Tibial nerve (tissue), 4 donors: ENCODE data around the gene TMEM185B. TPM values are rescaled to one million over a fixed set of nuclear protein-coding genes. Genes with fewer than 3 reads are reported as not detected.
A peak's percentile ranks its signal among the peaks of the same experiment; 100 is the strongest.

ENCODE experiments used
- DNase-seq, 2 donors: peaks; one replicate each; pipeline ENCODE4 v3.0.0-alpha.2; 2019; ENCODE audit warnings: low spot score in 2 of 2
- H3K27ac ChIP-seq, 4 donors: fragments of 200-600 bp; sonication (generic) in 3 of 4; one replicate each; pipeline ENCODE4 v1.5.1; 2017 to 2019; ENCODE audit warnings: mild to moderate bottlenecking in 1 of 4
- H3K27me3 ChIP-seq, 2 donors: fragments of 200-600 bp; sonication (generic) in 1 of 2; one replicate each; pipeline versions ENCODE4 v1.5.1 to v1.6.0; 2017 to 2019
- H3K36me3 ChIP-seq, 3 donors: fragments of 200-600 bp; sonication (generic); one replicate each; pipeline ENCODE4 v1.5.1; 2018 to 2019
- H3K4me1 ChIP-seq, 4 donors: fragments of 200-600 bp; sonication (generic) in 3 of 4; one replicate each; pipeline ENCODE4 v1.5.1; 2017 to 2019
- H3K4me3 ChIP-seq, 4 donors: fragments of 200-600 bp; sonication (generic) in 3 of 4; one replicate each; pipeline ENCODE4 v1.5.1; 2017 to 2019; ENCODE audit warnings: mild to moderate bottlenecking in 1 of 4, moderate library complexity in 1 of 4
- H3K9me3 ChIP-seq, 4 donors: fragments of 200-600 bp; sonication (generic) in 3 of 4; one replicate each; pipeline ENCODE4 v1.5.1; 2017 to 2019
- CTCF ChIP-seq, 5 experiments: fragments of 200-600 bp in 3 of 5; fragments of 450-650 bp in 2 of 5; sonication (generic) in 3 of 5; IDR thresholded peaks; one replicate each; pipeline ENCODE4 v1.5.1; 2016 to 2019; ENCODE audit warnings: antibody characterized with exemption in 5 of 5, mild to moderate bottlenecking in 3 of 5, moderate library complexity in 2 of 5
- EP300 ChIP-seq, 2 donors: sonication (generic); formaldehyde crosslinking; IDR thresholded peaks; one replicate each; pipeline ENCODE4 v1.6.1; 2017; ENCODE audit warnings: antibody characterized with exemption in 2 of 2, mild to moderate bottlenecking in 1 of 2
- POLR2A ChIP-seq, 2 donors: fragments of 450-650 bp; IDR thresholded peaks; one replicate each; pipeline ENCODE4 v1.6.1; 2017; ENCODE audit warnings: antibody characterized with exemption in 2 of 2, mild to moderate bottlenecking in 2 of 2, moderate library complexity in 2 of 2
- WGBS, 2 donors: methylation state at CpG; one replicate each; pipeline ENCODE4 v1.1.5; 2018; 5-methylcytosine and 5-hydroxymethylcytosine counted together
- total RNA-seq, 4 donors: library from RNA; depleted of rRNA; stranded (reverse); fragments of >200 nt; gene quantifications; one replicate each; pipeline ENCODE4 v1.1.0, GENCODE V29; 2016

Gene TMEM185B
- total RNA-seq, 4 donors from 2014 or later, result 20.5 to 38.1 (median 35.5) TPM

- WGBS, 2 donors, result 18 to 27% methylated on average over 5 to 6 of the region's 6 CpGs
- H3K27me3 ChIP-seq, result peaks cover 0 to 14% of the 10 kb centered on the region in 2 donors
These were observed 28.7 kb upstream of the TMEM185B start for GRCh38 chr2:120251880-120252224.

GRCh38 chr2:120251078-120251477 is 27.9 kb upstream of the TMEM185B start:
- Histone ChIP-seq H3K27me3 (peaks cover 0 to 14% of the 10 kb centered on the region in 2 donors), H3K27ac (no peak overlapping the region), H3K9me3 (no peaks in the 10 kb centered on the region), H3K4me3 (no peak overlapping the region), H3K4me1 (peaks cover 0 to 29% (median 8%) of the 10 kb centered on the region in 4 donors), H3K36me3 (no peaks in the 10 kb centered on the region)
- no peak for TF ChIP-seq POLR2A (IDR thresholded peaks at IDR 0.05)
- no peak for TF ChIP-seq EP300 (IDR thresholded peaks at IDR 0.05)
- no peak for DNase-seq
- WGBS, 2 donors, result 89 to 94% methylated on average over 3 of the region's 3 CpGs

More at GRCh38 chr2:120251880-120252224, 28.7 kb upstream of the TMEM185B start:
- H3K4me1 ChIP-seq, result peaks cover 0 to 36% (median 8%) of the 10 kb centered on the region in 4 donors
- peak overlapping the region; percentile 33 to 95 (median 90) for H3K27ac ChIP-seq
- H3K36me3 ChIP-seq, result no peaks in the 10 kb centered on the region
- H3K4me3 ChIP-seq, result peak overlapping the region; percentile 62 to 96 (median 78)
- no peaks in the 10 kb centered on the region for H3K9me3 ChIP-seq
- TF ChIP-seq EP300 (IDR thresholded peaks at IDR 0.05) (no peak), CTCF (IDR thresholded peaks at IDR 0.05) (no peak), POLR2A (IDR thresholded peaks at IDR 0.05) (no peak)
- no peak for DNase-seq

- H3K4me3 ChIP-seq, result no peak overlapping the region
- no peak for DNase-seq
- H3K36me3 ChIP-seq, result no peaks in the 10 kb centered on the region
- H3K27me3 ChIP-seq, result peaks cover 0 to 14% of the 10 kb centered on the region in 2 donors
- peaks cover 0 to 31% (median 8%) of the 10 kb centered on the region in 4 donors for H3K4me1 ChIP-seq
- WGBS, 2 donors, result 80 to 91% methylated on average over 4 of the region's 4 CpGs
- no peak overlapping the region for H3K27ac ChIP-seq
- no peak for TF ChIP-seq EP300 (IDR thresholded peaks at IDR 0.05)
- no peak for TF ChIP-seq POLR2A (IDR thresholded peaks at IDR 0.05)
- TF ChIP-seq CTCF (IDR thresholded peaks at IDR 0.05), result no peak
- no peaks in the 10 kb centered on the region for H3K9me3 ChIP-seq
These were observed 27.4 kb upstream of the TMEM185B start for GRCh38 chr2:120250640-120251039.

GRCh38 chr2:120247851-120248250 is 24.7 kb upstream of the TMEM185B start:
- DNase-seq, result no peak

GRCh38 chr2:120246546-120247300 is 23.5 kb upstream of the TMEM185B start:
- H3K4me3 ChIP-seq, result no peak overlapping the region
- WGBS, 2 donors, result 75 to 78% methylated on average over 20 of the region's 20 CpGs
- TF ChIP-seq EP300 (IDR thresholded peaks at IDR 0.05), result no peak
- no peak for TF ChIP-seq POLR2A (IDR thresholded peaks at IDR 0.05)
- no peak for TF ChIP-seq CTCF (IDR thresholded peaks at IDR 0.05)
- H3K9me3 ChIP-seq, result no peaks in the 10 kb centered on the region
- DNase-seq, result no peak
- H3K4me1 ChIP-seq, result peaks cover 0 to 10% (median 5%) of the 10 kb centered on the region in 4 donors
- H3K36me3 ChIP-seq, result no peaks in the 10 kb centered on the region
- no peak overlapping the region for H3K27ac ChIP-seq
- H3K27me3 ChIP-seq, result peaks cover 0 to 14% of the 10 kb centered on the region in 2 donors

More at GRCh38 chr2:120247851-120248250, 24.7 kb upstream of the TMEM185B start:
- H3K9me3 ChIP-seq, result no peaks in the 10 kb centered on the region
- H3K4me3 ChIP-seq, result no peak overlapping the region
- peaks cover 0 to 14% (median 4%) of the 10 kb centered on the region in 4 donors for H3K4me1 ChIP-seq
- no peaks in the 10 kb centered on the region for H3K36me3 ChIP-seq
- no peak for TF ChIP-seq EP300 (IDR thresholded peaks at IDR 0.05)
- no peak for TF ChIP-seq CTCF (IDR thresholded peaks at IDR 0.05)
- TF ChIP-seq POLR2A (IDR thresholded peaks at IDR 0.05), result no peak
- H3K27ac ChIP-seq, result no peak overlapping the region
- WGBS, 2 donors, result 66 to 73% methylated on average over 6 of the region's 6 CpGs
- H3K27me3 ChIP-seq, result peaks cover 0 to 14% of the 10 kb centered on the region in 2 donors
